Stimulated activated naive CD8-positive, alpha-beta T cell treated with anti-CD3 and anti-CD28 coated beads, Interleukin-15, Interleukin-2, amounts not matched to agents 100 ng/mL and 50 ng/mL, for 24 hours (primary cell): Measurements from ENCODE around the gene SERPINA3.
"Not testable (repeated sequence)": the region's sequence is repeated elsewhere in the genome, so short reads cannot be mapped to it uniquely, and the experiment has no call there.

Experiments used
- H3K27ac Mint-ChIP-seq: one replicate; pipeline ENCODE4 v1.8.0; 2021; ENCODE audit warnings: mild to moderate bottlenecking, mixed read lengths
- H3K27me3 Mint-ChIP-seq: one replicate; pipeline ENCODE4 v1.8.0; 2021; ENCODE audit warnings: mixed read lengths
- H3K36me3 Mint-ChIP-seq: one replicate; pipeline ENCODE4 v1.8.0; 2021; ENCODE audit warnings: low read depth, mixed read lengths
- H3K4me1 Mint-ChIP-seq: one replicate; pipeline ENCODE4 v1.8.0; 2021; ENCODE audit warnings: low read depth, mixed read lengths
- H3K4me3 Mint-ChIP-seq: one replicate; pipeline ENCODE4 v1.8.0; 2021; ENCODE audit warnings: mild to moderate bottlenecking, mixed read lengths
- H3K9me3 Mint-ChIP-seq: one replicate; pipeline ENCODE4 v1.8.0; 2021; ENCODE audit warnings: mixed read lengths

SERPINA3 gene

GRCh38 chr14:94612174-94612573 lies at the start of gene SERPINA3:
Gene SERPINA3 (plus strand): TSS chr14:94612391. CDS start chr14:94614442, 2,051 bp downstream.
- Mint-ChIP-seq H3K4me3 (no peak within 1 kb of the TSS), H3K9me3 (peaks cover 13% of the 10 kb centered on the region), H3K27me3 (no peaks in the 10 kb centered on the region), H3K4me1 (no peaks in the 10 kb centered on the region), H3K27ac (no peak within 1 kb of the TSS), H3K36me3 (no peaks in the 10 kb centered on the region)

GRCh38 chr14:94562941-94563883 lies 49.0 kb upstream of the SERPINA3 start:
- H3K9me3 Mint-ChIP-seq: no peaks in the 10 kb centered on the region
- H3K4me3 Mint-ChIP-seq: no peak overlapping the region
- H3K27ac Mint-ChIP-seq: no peak overlapping the region
- H3K36me3 Mint-ChIP-seq: no peaks in the 10 kb centered on the region
- H3K4me1 Mint-ChIP-seq: no peaks in the 10 kb centered on the region
- H3K27me3 Mint-ChIP-seq: peaks cover under 1% of the 10 kb centered on the region

GRCh38 chr14:94564381-94564780 lies 47.8 kb upstream of the SERPINA3 start:
- Mint-ChIP-seq H3K4me3 (no peak overlapping the region), H3K27ac (no peak overlapping the region), H3K4me1 (no peaks in the 10 kb centered on the region), H3K36me3 (no peaks in the 10 kb centered on the region), H3K9me3 (no peaks in the 10 kb centered on the region), H3K27me3 (no peaks in the 10 kb centered on the region)

- no peak overlapping the region for H3K27ac Mint-ChIP-seq
- no peaks in the 10 kb centered on the region for H3K4me1 Mint-ChIP-seq
- no peaks in the 10 kb centered on the region for H3K36me3 Mint-ChIP-seq
- no peaks in the 10 kb centered on the region for H3K9me3 Mint-ChIP-seq
- H3K4me3 Mint-ChIP-seq: no peak overlapping the region
- no peaks in the 10 kb centered on the region for H3K27me3 Mint-ChIP-seq
Measured at GRCh38 chr14:94568186-94568585, 44.0 kb upstream of the SERPINA3 start.

GRCh38 chr14:94569381-94570001 lies 42.7 kb upstream of the SERPINA3 start:
- no peaks in the 10 kb centered on the region for H3K36me3 Mint-ChIP-seq
- H3K4me3 Mint-ChIP-seq: no peak overlapping the region
- H3K9me3 Mint-ChIP-seq: no peaks in the 10 kb centered on the region
- H3K4me1 Mint-ChIP-seq: no peaks in the 10 kb centered on the region
- no peak overlapping the region for H3K27ac Mint-ChIP-seq
- no peaks in the 10 kb centered on the region for H3K27me3 Mint-ChIP-seq

GRCh38 chr14:94570002-94570400 lies 42.2 kb upstream of the SERPINA3 start:
- Mint-ChIP-seq H3K27ac (no peak overlapping the region), H3K36me3 (no peaks in the 10 kb centered on the region), H3K27me3 (no peaks in the 10 kb centered on the region), H3K9me3 (no peaks in the 10 kb centered on the region), H3K4me1 (no peaks in the 10 kb centered on the region), H3K4me3 (no peak overlapping the region)

- H3K36me3 Mint-ChIP-seq: no peaks in the 10 kb centered on the region
- no peaks in the 10 kb centered on the region for H3K27me3 Mint-ChIP-seq
- no peak overlapping the region for H3K27ac Mint-ChIP-seq
- no peaks in the 10 kb centered on the region for H3K4me1 Mint-ChIP-seq
- H3K4me3 Mint-ChIP-seq: no peak overlapping the region
- H3K9me3 Mint-ChIP-seq: no peaks in the 10 kb centered on the region
Measured at GRCh38 chr14:94570440-94570839, 41.8 kb upstream of the SERPINA3 start.

- H3K36me3 Mint-ChIP-seq: no peaks in the 10 kb centered on the region
- no peaks in the 10 kb centered on the region for H3K27me3 Mint-ChIP-seq
- no peak overlapping the region for H3K27ac Mint-ChIP-seq
- H3K4me1 Mint-ChIP-seq: no peaks in the 10 kb centered on the region
- H3K9me3 Mint-ChIP-seq: no peaks in the 10 kb centered on the region
- no peak overlapping the region for H3K4me3 Mint-ChIP-seq
Measured at GRCh38 chr14:94571395-94571794, 40.8 kb upstream of the SERPINA3 start.

- Mint-ChIP-seq H3K27ac (no peak overlapping the region), H3K27me3 (no peaks in the 10 kb centered on the region), H3K36me3 (no peaks in the 10 kb centered on the region), H3K4me3 (no peak overlapping the region), H3K9me3 (no peaks in the 10 kb centered on the region), H3K4me1 (no peaks in the 10 kb centered on the region)
Measured at GRCh38 chr14:94571950-94572349, 40.2 kb upstream of the SERPINA3 start.

GRCh38 chr14:94572637-94573303 lies 39.4 kb upstream of the SERPINA3 start:
- Mint-ChIP-seq H3K9me3 (no peaks in the 10 kb centered on the region), H3K4me3 (no peak overlapping the region), H3K36me3 (no peaks in the 10 kb centered on the region), H3K27me3 (no peaks in the 10 kb centered on the region), H3K27ac (no peak overlapping the region), H3K4me1 (no peaks in the 10 kb centered on the region)

GRCh38 chr14:94573475-94574277 lies 38.5 kb upstream of the SERPINA3 start:
- Mint-ChIP-seq H3K4me3 (no peak overlapping the region), H3K36me3 (no peaks in the 10 kb centered on the region), H3K4me1 (no peaks in the 10 kb centered on the region), H3K9me3 (no peaks in the 10 kb centered on the region), H3K27me3 (no peaks in the 10 kb centered on the region), H3K27ac (no peak overlapping the region)

- Mint-ChIP-seq H3K36me3 (no peaks in the 10 kb centered on the region), H3K27ac (no peak overlapping the region), H3K4me1 (no peaks in the 10 kb centered on the region), H3K9me3 (no peaks in the 10 kb centered on the region), H3K27me3 (peaks cover 2% of the 10 kb centered on the region), H3K4me3 (no peak overlapping the region)
Measured at GRCh38 chr14:94574336-94574735, 37.9 kb upstream of the SERPINA3 start.

- H3K27ac Mint-ChIP-seq: no peak overlapping the region
- peaks cover 8% of the 10 kb centered on the region for H3K27me3 Mint-ChIP-seq
- no peaks in the 10 kb centered on the region for H3K36me3 Mint-ChIP-seq
- no peaks in the 10 kb centered on the region for H3K4me1 Mint-ChIP-seq
- H3K9me3 Mint-ChIP-seq: no peaks in the 10 kb centered on the region
- no peak overlapping the region for H3K4me3 Mint-ChIP-seq
Measured at GRCh38 chr14:94575730-94576585, 36.2 kb upstream of the SERPINA3 start.

- H3K4me1 Mint-ChIP-seq, H3K4me3 Mint-ChIP-seq, H3K27ac Mint-ChIP-seq, H3K36me3 Mint-ChIP-seq, H3K9me3 Mint-ChIP-seq, H3K27me3 Mint-ChIP-seq: not testable (repeated sequence)
Measured at GRCh38 chr14:94577472-94577871, 34.7 kb upstream of the SERPINA3 start.
